NT2/D1 (cell line): Measurements from ENCODE around the gene SLC25A21.
"Not testable (repeated sequence)": the region's sequence is repeated elsewhere in the genome, so short reads cannot be mapped to it uniquely, and the experiment has no call there.

ENCODE experiments used
- SUZ12 ChIP-seq: IDR thresholded peaks from 2 replicates; pipeline ENCODE4 v1.6.1; 2011; ENCODE audit not compliant: insufficient read length, insufficient read depth; ENCODE audit errors: extremely low read depth
- YY1 ChIP-seq: IDR thresholded peaks from 2 replicates; pipeline ENCODE4 v1.6.1; 2011; ENCODE audit not compliant: insufficient read length, insufficient read depth

DNA sequence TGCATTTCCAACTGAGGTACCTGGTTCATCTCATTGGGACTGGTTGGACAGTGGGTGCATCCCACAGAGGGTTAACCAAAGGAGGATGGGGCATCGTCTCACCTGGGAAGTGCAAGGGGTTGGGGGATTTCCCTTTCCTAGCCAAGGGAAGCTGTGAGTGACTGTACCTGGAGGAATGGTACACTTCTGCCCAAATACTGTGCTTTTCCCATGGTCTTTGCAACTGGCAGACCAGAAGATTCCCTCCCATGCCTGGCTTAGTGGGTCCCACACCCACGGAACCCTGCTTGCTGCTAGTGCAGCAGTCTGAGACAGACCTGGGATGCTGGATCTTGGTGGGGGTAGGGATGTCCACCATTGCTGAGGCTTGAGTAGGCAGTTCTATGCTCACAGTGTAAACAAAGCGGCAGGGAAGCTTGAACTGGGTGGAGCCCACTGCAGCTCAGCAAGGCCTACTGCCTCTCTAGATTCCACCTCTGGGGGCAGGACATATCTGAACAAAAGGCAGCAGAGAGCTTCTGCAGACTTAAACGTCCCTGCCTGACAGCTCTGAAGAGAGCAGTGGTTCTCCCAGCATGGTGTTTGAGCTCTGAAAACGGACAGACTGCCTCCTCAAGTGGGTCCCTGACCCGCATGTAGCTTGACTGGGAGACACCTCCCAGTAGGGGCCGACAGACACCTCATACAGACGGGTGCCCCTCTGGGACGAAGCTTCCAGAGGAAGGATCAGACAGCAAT is 15.6 kb upstream of the SLC25A21 start:
- TF ChIP-seq YY1, SUZ12: not testable (repeated sequence)
